NCI-H226 (cell line): ENCODE results near the gene ATG14.
"Not testable (repeated sequence)": the region's sequence is repeated elsewhere in the genome, so short reads cannot be mapped to it uniquely, and the experiment has no call there.

Experiments
- DNase-seq: peaks from one replicate; pipeline ENCODE4 v3.0.0-alpha.2; 2015

ATG14 gene

DNA sequence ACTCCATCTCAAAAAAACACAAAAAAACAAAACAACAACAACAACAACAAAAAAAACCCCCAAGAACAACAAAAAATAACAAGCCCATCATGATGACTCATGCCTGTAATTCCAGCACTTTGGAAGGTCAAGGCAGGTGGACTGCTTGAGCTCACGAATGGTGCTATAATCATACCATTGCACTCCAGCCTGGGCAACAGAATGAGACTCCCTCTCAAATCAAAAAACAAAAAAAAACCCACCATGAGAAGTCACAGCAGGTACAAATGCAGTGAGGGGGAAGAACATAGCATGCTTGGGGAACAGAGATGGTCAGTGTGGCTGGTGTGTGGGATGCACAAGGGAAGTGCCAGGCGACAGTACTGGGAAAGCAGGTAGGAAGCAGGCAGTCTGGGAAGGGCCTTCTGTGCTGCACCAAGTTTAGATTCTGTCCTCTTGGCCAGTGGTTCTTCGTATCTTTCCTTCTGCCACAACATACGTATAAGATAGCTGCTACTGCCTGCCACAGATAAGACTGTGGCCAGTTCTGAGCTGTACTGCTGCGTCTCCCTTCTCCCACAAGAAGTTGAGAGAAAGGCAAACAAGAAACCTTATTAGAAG is 28.0 kb downstream of the ATG14 start:
- DNase-seq = no peak

DNA sequence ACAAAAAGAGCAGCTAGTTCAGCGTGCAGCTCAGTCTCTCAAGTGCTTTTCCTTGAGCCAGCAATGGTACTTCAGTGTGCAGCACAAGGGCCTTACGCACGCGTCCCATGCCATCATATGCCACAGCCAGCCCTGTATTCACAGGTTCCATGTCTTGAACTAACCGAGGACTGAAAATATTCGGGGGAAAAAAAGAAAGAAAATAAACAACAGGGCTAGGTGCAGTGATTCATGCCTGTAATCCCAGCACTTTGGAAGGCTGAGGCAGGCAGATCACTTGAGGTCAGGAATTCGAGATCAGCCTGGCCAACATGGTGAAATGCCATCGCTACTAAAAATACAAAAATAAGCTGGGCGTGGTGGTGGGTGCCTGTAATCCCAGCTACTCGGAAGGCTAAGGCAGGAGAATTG is 28.6 kb downstream of the ATG14 start:
- DNase-seq = not testable (repeated sequence)

DNA sequence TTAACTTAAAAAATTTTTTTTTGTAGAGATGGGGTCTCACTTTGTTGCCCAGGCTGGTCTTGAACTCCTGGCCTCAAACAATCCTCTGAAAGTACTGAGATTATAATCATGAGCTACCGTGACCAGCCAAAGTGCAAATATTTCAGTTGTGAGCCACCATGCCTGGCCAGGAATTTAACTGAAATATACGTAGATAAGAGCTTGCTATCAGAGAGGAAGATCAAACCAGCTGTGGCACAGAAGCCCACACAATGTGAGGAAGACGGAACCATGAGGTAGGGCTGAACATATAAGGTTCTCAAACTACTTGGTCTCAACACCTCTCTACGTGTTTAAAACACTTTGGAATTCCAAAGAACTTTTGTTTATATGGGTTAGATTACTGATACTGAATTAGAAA is 29.1 kb downstream of the ATG14 start:
- no peak for DNase-seq

DNA sequence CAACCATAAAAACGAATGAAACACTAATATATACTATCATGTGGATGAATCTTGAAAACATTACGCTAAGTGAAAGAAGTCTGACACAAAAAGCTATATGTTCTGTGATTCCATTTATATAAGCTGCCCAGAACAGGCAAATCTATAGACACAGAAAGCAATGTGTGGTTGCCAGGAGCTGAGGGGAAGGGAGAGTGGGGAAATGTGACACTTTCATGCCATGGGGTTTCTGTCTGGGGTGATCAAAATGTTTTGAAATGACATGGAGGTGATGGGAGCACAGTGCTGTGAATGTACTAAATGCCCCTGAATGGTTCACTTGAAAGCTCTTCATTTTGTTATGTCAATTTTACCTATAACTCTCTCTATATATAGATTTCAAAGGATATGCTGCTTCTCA is 30.1 kb downstream of the ATG14 start:
- no peak for DNase-seq

GRCh38 chr14:55381040-55381439 is 30.6 kb downstream of the ATG14 start:
- no peak for DNase-seq

DNA sequence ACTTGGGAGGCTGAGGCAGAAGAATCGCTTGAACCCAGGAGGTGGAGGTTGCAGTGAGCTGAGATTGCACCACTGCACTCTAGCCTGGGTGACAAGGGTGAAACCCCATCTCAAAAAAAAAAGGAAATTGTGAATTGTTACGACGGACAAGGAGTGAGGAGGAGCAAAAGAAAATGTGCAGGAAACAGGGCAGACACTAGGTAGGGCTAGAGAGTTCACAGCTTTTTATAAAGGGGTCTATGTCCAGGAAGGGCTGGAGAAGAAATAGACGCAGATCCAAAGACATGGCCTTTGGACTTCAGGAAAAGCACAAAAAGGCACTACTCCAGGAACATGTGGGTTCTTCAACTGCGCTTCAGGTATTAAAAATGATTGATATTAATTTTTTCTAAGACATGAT is 34.4 kb downstream of the ATG14 start:
- DNase-seq = no peak

DNA sequence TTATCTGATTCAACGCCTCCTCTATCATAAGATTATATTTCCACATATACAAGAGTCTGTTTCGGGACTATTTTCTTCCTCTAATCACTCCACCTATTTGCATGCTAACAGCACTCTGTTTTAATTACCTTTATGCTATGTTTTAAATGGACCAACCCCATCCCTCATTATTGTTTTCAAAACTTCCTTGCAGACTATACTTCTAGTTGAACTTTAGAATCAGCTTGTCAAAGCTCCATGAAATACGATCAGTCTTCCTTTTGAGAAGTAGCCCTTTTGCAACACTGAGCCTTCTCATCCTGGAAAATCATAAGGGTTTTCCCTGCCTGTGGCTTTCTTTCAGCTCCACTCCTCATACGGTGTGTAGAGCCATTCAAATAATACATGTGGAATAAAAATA is 36.9 kb downstream of the ATG14 start:
- no peak for DNase-seq

DNA sequence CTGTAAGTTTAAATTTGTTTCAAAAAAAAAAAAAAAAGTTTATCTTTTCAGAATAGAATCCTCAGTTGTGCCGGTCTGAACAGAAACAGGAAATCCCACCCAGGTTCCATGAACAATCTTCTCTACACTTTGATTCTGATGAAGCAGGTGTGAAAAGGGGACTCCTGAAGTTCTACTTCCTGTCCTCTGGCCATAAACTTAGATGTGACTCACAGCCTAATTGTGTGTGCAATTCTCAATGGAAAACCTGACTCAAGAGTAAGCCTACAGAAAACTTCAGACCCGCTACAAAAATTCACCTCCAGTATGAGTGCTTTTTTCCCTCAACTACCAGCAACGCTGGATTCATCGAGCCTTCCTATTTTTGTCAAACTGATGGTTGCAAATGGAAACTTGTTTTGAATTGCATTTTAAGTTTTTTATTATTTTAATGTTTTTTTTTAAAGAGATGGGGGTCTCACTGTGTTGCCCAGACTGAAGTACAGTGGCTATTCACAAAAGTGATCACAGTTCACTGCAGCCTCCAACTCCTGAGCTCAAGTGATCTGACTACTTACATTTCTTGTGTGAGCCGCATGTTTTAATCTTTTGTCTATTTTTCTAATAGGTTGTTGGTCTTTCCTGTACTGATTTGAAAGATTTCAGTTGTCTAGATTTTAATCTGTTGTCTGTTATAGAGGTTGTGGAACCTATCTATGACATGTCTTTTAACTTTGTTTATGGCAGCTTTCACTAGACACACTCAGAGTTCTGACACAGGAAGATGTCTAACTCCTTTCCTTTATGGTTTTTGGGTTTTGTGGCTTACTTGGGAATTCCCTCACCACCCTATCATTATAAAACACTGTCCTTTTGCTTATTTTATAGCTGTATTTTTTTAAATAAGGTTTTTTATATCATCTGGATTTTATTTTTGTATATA is 37.6 kb downstream of the ATG14 start:
- no peak for DNase-seq

DNA sequence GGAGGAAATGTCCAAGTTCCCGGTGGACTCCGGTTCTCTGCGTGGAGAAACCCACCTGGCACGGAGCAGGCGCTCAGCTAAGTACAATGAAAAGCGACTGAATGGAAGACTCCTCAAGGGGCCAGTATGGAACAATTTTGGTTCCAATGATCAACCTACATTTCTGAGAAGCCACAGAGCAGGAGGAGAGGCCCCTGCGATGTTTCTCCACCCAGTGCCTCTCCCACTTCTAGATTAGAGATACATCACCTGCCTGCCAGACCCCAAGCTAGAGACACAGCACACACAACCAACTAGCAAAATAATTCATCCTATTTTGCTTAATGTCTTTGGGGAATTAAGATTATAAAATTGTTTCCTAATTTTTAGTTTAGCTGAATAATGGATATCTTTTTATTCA is 38.8 kb downstream of the ATG14 start:
- DNase-seq = no peak

- DNase-seq = no peak
These were observed 39.2 kb downstream of the ATG14 start for GRCh38 chr14:55372423-55372822.

DNA sequence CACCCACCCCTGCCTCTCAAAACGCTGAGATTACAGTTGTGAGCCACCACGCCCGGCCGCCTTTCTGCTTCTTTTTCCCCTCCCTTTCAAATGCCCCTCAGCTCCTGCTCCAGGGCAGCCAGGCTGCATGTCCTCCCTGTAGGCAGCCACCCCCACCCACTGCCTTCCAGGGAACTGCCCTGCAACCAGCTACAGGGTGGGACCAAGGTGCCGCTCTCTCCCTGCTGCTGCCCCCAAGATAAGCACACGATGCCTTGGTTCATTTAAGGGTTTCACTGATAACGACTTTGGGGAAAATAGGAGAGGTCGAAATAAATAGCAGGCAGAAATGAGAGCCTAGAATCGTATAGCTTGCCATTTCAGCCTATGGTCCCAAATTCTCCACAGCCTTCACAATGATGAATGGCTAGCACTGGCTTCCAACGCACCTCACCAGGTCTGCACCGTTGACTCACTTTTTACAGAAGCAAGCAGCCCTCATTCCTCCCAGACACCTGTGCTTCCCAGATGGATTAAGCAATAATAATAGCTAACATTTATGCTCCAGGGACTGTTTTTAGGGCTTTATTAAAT is 40.7 kb downstream of the ATG14 start:
- DNase-seq = no peak

DNA sequence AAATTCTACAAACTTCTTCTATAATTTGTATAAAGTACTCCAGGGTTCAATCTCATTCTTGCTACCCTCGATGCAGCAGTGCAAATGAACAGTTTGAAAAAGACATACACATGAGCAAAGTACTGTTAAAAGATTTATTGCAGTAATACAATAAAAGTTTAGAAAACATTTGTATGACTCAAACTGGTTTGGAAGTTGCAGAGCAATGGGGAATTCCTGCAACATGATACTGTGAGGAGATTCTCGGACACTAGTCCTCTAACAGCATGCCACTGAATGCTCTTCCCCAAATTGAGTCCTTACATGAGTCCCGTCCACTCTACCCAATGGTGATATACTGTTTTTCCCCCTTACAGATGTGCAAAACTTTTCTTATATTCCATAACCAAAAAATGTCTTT is 45.4 kb downstream of the ATG14 start:
- no peak for DNase-seq

- no peak for DNase-seq
These were observed 50.4 kb downstream of the ATG14 start for GRCh38 chr14:55361190-55361589.

- DNase-seq = no peak
These were observed 52.3 kb downstream of the ATG14 start for GRCh38 chr14:55359307-55359706.

GRCh38 chr14:55356913-55357312 is 54.7 kb downstream of the ATG14 start:
- no peak for DNase-seq

DNA sequence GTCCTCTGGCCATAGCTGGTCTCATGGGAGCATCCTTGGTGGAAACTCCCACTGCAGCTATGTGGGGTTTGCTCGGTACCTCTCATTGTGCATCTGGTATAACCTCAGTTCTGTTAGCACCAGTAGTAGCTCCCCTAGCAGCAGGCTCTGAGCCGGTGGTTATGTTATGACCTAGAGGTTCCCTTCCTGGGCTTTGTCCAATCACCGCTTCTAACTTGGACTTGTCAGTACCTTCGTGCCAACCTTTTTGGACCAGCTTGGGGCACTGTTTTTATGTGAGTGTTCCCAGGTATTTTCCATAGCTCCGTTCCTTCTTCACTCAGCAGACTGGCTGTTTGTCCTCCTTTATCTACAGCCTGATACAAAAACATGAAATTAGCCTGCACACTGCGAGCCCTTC is 55.7 kb downstream of the ATG14 start:
- DNase-seq = no peak

DNA sequence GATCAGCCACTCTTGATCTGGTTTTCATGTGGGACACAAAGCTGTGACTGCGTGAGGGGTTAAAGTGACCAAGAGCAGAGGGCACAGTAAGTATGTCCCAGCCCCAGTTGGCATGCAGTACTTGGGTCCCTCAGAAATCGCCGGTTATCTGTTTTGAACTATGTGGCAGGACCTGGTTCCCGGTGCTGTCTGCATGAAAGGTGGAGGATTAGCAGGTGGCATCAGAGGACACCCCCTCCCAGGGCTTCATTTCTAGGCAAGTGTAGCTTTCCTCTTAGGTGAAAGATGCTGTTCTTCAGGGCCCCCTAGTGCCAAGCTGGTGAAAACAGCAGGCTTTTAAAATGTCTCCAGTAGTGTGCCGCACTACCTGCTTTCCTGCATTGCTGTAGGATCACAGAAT is 57.1 kb downstream of the ATG14 start:
- DNase-seq = peak; percentile 16

DNA sequence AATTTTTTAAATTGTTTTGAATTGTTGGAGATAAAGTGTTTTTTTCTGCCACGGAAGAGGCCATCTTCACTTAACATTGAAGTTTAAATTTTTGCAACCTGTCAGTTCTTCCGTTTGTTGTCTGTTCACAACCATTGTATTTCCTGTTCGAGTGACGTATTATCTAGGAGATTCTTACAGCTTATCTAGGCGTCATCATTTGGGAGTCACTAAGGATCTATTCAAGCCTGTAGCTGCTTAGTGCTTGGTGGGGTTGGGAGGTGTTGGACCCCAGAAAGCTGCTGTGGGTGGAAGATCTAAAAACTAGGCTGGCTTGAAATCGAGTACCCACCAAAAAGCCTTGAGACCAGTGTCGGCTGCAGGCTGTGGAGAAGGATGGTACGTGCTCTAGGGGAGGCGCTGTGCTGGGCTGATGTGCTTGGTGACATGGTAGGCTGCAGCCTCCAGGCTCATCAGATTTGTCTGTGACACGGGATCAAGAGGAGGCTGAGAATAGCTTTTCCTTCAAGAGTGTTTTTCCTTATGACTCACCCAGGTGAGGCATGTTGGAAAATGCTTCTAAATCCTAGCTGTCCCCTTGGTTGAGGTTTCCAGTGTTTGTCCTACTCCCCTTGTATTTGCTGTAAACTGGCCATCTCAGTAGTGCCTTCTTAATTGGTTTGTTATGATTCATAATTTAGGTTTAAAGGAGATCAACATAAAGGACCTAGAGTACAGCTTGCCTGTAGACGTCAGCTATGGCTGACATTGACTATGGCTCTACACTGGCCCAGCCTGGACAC is 57.8 kb downstream of the ATG14 start:
- no peak for DNase-seq

- DNase-seq = no peak
These were observed 59.4 kb downstream of the ATG14 start for GRCh38 chr14:55352201-55352600.

DNA sequence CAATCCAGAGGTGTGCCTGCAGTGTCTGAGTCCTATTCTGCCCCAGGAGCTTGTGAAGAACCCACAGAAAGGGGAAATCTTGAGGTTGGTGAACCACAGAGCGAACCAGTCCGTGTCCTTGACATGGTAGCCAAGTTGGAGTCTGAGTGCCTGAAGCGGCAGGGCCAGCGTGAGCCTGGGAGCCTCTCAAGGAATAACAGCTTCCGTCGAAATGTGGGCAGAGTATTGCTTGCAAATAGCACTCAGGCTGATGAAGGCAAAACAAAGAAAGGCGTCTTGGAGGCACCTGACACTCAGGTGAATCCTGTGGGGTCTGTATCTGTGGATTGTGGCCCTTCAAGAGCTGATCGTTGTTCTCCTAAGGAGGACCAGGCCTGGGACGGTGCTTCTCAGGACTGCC is 60.5 kb downstream of the ATG14 start:
- DNase-seq = no peak

GRCh38 chr14:55350461-55350860 is 61.2 kb downstream of the ATG14 start:
- no peak for DNase-seq

- no peak for DNase-seq
These were observed 62.1 kb downstream of the ATG14 start for GRCh38 chr14:55349565-55349964.

DNA sequence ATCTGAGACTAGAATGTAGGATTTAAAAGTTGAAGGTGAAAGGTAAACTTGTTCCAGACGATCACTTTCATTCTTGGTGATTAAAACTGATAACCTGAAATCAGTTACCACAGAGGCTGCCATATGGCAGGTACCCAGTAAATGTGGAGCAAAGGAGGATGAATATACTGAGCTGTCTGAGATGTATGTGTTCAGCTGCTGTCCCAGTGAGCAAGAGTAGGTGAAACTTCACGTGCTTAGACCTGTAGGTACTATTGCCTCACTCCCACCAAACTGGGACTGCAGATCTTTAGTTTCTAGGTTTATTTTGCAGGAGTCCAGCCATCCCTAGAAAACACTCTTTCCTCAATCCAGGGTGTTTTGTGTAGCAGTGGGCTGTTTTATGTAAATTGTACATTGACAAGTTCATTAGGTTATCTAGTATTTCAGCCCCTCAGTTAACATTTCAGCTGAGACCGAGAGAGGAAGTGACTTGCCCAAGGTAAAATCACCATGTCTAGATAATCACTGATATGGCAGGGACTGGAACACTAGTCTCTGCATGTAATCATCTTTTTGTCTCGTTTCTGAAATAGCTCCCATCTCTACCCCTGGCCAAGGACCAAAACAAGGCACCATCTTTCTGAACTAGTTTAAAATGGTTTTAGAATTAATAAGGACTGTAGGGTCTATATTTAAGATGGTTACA is 62.7 kb downstream of the ATG14 start:
- DNase-seq = no peak
